GM21447 (cell line): ENCODE data around the gene MOCS2.
A peak's percentile ranks its signal among the peaks of the same experiment; 100 is the strongest.
"Not testable (repeated sequence)": the region's sequence is repeated elsewhere in the genome, so short reads cannot be mapped to it uniquely, and the experiment has no call there.

Experiments
- ATAC-seq: cut with Tn5 transposase; IDR thresholded peaks from one replicate; pipeline ENCODE4 v1.9.1; 2021; ENCODE audit not compliant: unreplicated experiment

MOCS2 gene

GRCh38 chr5:53109443-53110127 lies at the start of gene MOCS2:
Gene MOCS2 (minus strand): TSS chr5:53109757. CDS start chr5:53107174, 2,583 bp downstream.
- ATAC-seq = peak; percentile 91

GRCh38 chr5:53151713-53152458 lies 42.3 kb upstream of the MOCS2 start:
- ATAC-seq = no peak

GRCh38 chr5:53133020-53133419 lies 23.5 kb upstream of the MOCS2 start:
- ATAC-seq = no peak

DNA sequence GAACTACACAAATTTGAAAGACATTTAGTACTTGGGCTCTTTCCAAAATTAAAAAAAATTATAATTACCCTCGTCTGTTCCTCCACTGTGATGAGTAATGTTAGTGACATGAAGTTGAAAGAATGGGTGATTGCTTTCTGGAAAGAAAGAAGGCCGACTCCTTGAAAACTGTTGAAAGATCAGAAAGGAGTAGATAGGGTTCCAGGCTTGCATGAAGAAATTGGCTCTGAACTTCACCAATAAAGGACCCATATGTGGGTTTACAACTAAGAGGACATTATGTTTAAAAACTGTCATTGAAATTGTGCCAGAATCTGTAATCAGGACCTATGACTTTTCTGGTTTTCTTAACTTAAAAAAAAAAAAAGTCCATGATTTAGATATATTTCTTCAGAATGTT lies 20.7 kb upstream of the MOCS2 start:
- ATAC-seq = no peak

DNA sequence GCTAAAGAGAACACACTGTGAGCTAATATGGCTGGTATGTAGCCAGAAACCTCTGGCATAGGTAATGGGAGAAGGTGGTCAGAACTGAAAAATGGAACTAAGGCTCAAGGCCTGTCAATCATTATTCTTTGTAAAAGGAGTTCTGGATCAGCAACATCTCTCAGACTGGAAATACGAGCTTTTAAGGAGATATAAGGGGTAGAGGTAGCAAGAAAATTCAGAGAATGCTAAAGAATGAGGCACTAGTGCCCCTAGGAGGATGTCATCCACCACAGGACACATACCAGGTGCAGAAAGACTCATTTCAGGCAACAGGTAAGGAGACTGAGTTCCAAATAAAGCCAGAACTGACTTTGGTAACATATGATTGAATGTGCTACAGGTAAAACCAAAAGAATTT lies 18.9 kb upstream of the MOCS2 start:
- ATAC-seq = no peak

GRCh38 chr5:53127107-53127506 lies 17.6 kb upstream of the MOCS2 start:
- no peak for ATAC-seq

GRCh38 chr5:53126521-53126920 lies 17.0 kb upstream of the MOCS2 start:
- no peak for ATAC-seq

- ATAC-seq = no peak
Observed at GRCh38 chr5:53123702-53124101, 14.1 kb upstream of the MOCS2 start.

GRCh38 chr5:53120165-53120564 lies 10.6 kb upstream of the MOCS2 start:
- ATAC-seq = no peak

DNA sequence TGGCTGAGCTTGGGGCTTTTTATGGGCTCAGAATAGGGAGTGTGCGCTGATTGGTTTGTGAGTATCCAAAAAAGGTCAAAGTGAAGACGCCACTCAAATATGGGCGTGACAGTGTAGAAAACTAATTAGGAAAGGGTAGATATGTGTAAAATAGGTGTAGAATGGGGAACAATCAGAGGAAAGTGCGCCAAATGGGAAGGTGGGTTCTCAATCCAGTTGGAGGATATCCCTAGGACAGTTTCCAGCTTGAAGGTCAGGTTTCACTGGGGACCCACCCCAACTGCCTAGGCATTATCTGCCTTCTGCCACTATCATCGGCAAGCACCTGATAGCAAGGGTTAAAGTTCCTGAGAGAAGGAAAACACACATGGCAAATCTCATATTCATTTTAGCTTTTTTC lies 9.3 kb upstream of the MOCS2 start:
- ATAC-seq = no peak

DNA sequence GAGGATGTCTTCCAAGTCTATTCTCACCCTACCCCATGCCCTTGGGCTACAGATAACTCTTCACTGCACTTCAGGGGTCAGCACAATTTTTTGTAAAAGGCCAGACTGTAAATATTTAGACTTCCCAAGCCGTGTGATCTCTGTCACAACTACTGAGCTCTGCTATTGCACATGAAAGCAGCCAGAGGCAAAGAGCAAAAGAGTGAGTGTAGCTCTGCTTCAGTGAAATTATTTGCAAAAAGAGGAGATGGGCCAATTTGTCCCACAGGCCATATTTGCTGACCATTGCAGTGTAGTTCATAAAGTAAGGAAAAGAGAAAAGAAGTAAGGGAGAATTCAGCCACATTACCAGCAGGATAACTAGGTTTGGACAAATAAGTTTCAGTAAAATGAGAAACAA lies 7.0 kb upstream of the MOCS2 start:
- ATAC-seq = no peak

DNA sequence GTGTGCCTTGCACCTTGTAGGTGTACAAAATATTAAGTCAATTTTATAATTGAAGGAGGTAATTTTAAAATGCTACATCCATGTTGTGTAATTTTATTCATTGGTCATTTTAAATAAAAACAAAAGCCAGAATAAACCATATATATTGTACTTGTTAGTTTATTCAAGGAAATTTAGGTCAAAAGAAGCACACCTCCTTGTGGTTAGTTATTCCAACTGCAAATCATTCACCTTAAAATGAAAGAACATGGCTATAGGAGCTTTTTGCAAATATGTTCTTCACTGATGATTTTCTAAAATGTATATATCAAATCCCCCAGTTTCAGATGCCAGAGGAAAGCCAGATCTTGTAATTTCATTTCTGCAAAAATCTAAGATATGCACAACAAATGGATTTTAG lies 5.4 kb upstream of the MOCS2 start:
- ATAC-seq = no peak

GRCh38 chr5:53113947-53114346 lies 4.4 kb upstream of the MOCS2 start:
- no peak for ATAC-seq

GRCh38 chr5:53112909-53113308 lies 3.4 kb upstream of the MOCS2 start:
- no peak for ATAC-seq

GRCh38 chr5:53112307-53112706 lies 2.8 kb upstream of the MOCS2 start:
- ATAC-seq = not testable (repeated sequence)

GRCh38 chr5:53111139-53111538 lies 1.6 kb upstream of the MOCS2 start:
- ATAC-seq = no peak

DNA sequence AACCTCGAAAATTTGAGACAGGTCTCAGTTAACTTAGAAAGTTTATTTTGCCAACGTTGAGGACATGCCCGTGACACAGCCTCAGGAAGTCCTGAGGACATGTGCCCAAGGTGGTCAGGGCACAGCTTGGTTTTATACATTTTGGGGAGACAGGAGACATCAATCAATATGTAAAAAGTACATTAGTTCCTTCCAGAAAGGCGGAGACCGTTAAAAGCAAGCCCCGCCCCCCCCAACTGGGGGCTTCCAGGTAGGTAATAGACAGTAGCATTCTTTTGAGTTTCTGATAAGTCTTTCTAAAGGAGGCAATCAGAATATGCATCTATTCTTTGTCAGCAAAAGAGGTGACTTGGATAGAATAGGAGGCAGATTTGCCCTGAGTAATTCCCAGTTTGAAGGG lies 599 bp upstream of the MOCS2 start:
- ATAC-seq = peak; percentile 11

DNA sequence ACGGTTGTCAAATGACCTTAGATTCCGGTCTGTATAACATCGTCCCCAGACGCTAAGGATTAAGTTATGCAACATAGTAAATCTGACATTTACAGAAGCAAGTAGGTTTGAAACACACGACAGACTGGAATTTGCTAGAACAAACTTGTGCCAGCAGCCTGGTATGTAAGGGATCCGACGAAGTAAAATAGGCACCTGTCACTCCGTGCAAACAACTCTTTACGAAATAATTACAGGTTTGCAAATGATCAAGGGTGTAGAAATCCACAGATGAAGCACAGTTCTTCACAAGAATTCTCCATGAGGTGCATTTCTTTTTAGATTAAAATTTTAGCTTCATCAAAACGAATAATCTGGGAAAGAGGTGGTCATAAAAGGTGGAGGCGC lies 508 bp downstream of the MOCS2 start:
- ATAC-seq = peak; percentile 8

DNA sequence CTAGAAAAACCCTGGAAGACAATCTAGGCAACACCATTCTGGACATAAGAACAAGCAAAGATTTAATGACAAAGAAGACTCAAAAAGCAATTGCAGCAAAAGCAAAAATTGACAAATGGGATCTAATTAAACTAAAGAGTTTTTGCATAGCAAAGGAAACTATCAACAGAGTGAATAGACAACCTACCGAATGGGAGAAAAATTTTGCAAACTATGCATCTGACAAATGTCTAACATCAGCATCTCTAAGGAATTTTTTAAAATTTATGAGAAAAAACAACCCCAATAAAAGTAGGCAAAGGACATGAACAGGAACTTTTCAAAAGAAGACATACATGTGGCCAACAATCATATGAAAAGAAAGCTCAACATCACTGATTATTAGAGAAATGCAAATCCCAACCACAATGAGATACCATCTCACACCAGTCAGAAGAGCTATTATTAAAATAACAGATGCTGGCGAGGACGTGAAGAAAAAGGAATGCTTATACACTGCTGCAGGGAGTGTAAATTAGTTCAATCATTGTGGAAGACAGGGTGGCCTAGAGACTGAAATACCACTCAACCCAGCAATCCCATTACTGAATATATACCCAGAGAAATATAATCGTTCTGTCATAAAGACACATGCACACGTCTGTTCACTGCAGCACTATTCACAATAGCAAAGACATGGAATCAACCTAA lies 3.8 kb downstream of the MOCS2 start:
- no peak for ATAC-seq

DNA sequence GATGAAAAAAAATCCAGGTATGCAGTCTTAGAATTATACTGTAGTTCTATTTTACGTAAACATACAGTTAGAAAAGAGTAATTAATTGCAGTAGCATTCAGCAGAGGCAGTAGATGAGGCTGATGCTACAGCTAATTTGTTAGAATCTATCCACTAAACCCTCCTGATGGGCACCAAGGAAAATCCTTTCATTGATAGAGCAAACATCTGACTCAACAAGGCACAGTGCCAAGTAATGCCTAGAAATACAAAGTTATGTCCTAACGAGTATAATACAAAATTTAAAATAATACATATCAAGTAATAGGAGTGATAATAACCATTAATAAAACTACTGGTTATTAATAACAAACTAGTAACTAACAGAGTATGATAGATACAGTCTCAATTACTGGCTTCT lies 9.0 kb downstream of the MOCS2 start:
- ATAC-seq = no peak

DNA sequence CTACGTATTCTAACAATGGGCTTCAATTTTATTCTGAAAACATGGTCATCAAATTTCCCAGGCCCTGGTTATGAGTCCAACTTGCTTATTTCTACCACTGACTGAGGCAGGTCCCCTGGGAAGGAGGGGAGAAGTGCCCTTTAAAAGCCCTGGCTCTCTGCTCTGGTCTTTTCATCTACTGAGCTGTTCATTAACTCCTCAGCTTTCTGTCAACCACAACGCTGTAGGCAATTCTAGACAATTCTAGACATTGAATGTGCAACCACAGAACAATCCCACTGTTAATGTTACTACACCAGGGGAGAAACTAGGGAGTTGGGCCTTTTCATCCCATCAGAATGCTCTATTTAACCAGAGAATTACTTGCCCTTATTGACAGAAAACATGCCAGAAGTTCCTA lies 10.0 kb downstream of the MOCS2 start:
- no peak for ATAC-seq

- ATAC-seq = peak; percentile 82
Observed at GRCh38 chr5:53095931-53096525, 13.5 kb downstream of the MOCS2 start.
